ENCODE measurements around the gene ASCC1.
A peak's percentile ranks its signal among the peaks of the same experiment; 100 is the strongest.

Gene ASCC1

GRCh38 chr10:72239409-72239808 lies 23.3 kb upstream of the ASCC1 start:
- no peak for DNase-seq (ENCODE audit: low read depth)
- no peak for TF ChIP-seq CTCF (IDR thresholded peaks at IDR 0.05; ENCODE audit: low read length, missing control alignments)
- no peak overlapping the region for H3K4me3 ChIP-seq (replicated peaks; ENCODE audit: low read depth, low read length)

- DNase-seq (ENCODE audit: low read depth): no peak
- H3K4me3 ChIP-seq (replicated peaks; ENCODE audit: low read depth, low read length): no peak overlapping the region
- TF ChIP-seq CTCF (IDR thresholded peaks at IDR 0.05; ENCODE audit: low read length, missing control alignments): no peak
Measured at GRCh38 chr10:72238392-72239175, 22.5 kb upstream of the ASCC1 start.

- no peak overlapping the region for H3K4me3 ChIP-seq (replicated peaks; ENCODE audit: low read depth, low read length)
- TF ChIP-seq CTCF (IDR thresholded peaks at IDR 0.05; ENCODE audit: low read length, missing control alignments): no peak
- DNase-seq (ENCODE audit: low read depth): no peak
Measured at GRCh38 chr10:72235544-72236279, 19.6 kb upstream of the ASCC1 start.

GRCh38 chr10:72234560-72235095 lies 18.6 kb upstream of the ASCC1 start:
- DNase-seq (ENCODE audit: low read depth): no peak
- no peak for TF ChIP-seq CTCF (IDR thresholded peaks at IDR 0.05; ENCODE audit: low read length, missing control alignments)
- H3K4me3 ChIP-seq (replicated peaks; ENCODE audit: low read depth, low read length): no peak overlapping the region

- no peak for DNase-seq (ENCODE audit: low read depth)
- H3K4me3 ChIP-seq (replicated peaks; ENCODE audit: low read depth, low read length): no peak overlapping the region
- TF ChIP-seq CTCF (IDR thresholded peaks at IDR 0.05; ENCODE audit: low read length, missing control alignments): no peak
Measured at GRCh38 chr10:72233621-72234020, 17.5 kb upstream of the ASCC1 start.

GRCh38 chr10:72229261-72230251 lies 13.5 kb upstream of the ASCC1 start:
- no peak overlapping the region for H3K4me3 ChIP-seq (replicated peaks; ENCODE audit: low read depth, low read length)
- peak; percentile 73 for DNase-seq (ENCODE audit: low read depth)
- no peak for TF ChIP-seq CTCF (IDR thresholded peaks at IDR 0.05; ENCODE audit: low read length, missing control alignments)

Data from fibroblast of pulmonary artery (primary cell).